Neutrophil (primary cell): ENCODE data around the gene ST7.

Experiments
- H3K27ac ChIP-seq: fragments of 200-600 bp; sonication (generic); 2 replicates; pipeline ENCODE4 v1.5.1; 2016; ENCODE audit warnings: mild to moderate bottlenecking, moderate library complexity
- H3K27me3 ChIP-seq: fragments of 200-600 bp; sonication (generic); 2 replicates; pipeline ENCODE4 v1.6.0; 2016; ENCODE audit warnings: mild to moderate bottlenecking
- H3K36me3 ChIP-seq: fragments of 200-600 bp; sonication (generic); 2 replicates; pipeline ENCODE4 v1.5.1; 2017
- H3K4me1 ChIP-seq, 2 experiments: fragments of 200-600 bp in 1 of 2; sonication (generic) in 1 of 2; 1 replicate in 1 of 2; 2 replicates in 1 of 2; pipeline versions ENCODE4 v1.5.1 to v1.6.1; 2013 to 2016; ENCODE audit warnings: low read depth in 1 of 2, low read length in 1 of 2, mild to moderate bottlenecking in 1 of 2, moderate library complexity in 1 of 2; ENCODE audit not compliant: control insufficient read depth in 1 of 2, insufficient read depth in 1 of 2
- H3K4me3 ChIP-seq, 2 experiments: fragments of 200-600 bp in 1 of 2; sonication (generic) in 1 of 2; 1 replicate in 1 of 2; 2 replicates in 1 of 2; pipeline ENCODE4 v1.5.1; 2013 to 2016; ENCODE audit warnings: low read depth in 1 of 2, low read length in 1 of 2, mild to moderate bottlenecking in 1 of 2, moderate library complexity in 1 of 2
- H3K9me3 ChIP-seq: fragments of 200-600 bp; sonication (generic); 2 replicates; pipeline ENCODE4 v1.5.1; 2016
- CTCF ChIP-seq: fragments of 200-600 bp; sonication (generic); IDR thresholded peaks from 2 replicates; pipeline ENCODE4 v1.5.1; 2016; ENCODE audit warnings: antibody characterized with exemption

ST7 gene

GRCh38 chr7:117077658-117078057 lies 124.4 kb downstream of the ST7 start:
- Histone ChIP-seq H3K4me1 (peaks cover 0 to 4% of the 10 kb centered on the region in 2 experiments), H3K27ac (no peak overlapping the region)
- no peak for TF ChIP-seq CTCF

GRCh38 chr7:117082647-117083046 lies 129.3 kb downstream of the ST7 start:
- Histone ChIP-seq H3K4me1 (no peaks in the 10 kb centered on the region), H3K36me3 (no peaks in the 10 kb centered on the region), H3K4me3 (no peak overlapping the region), H3K9me3 (no peaks in the 10 kb centered on the region), H3K27ac (no peak overlapping the region), H3K27me3 (no peaks in the 10 kb centered on the region)
- no peak for TF ChIP-seq CTCF

More at GRCh38 chr7:117077658-117078057, 124.4 kb downstream of the ST7 start:
- H3K9me3 ChIP-seq: no peaks in the 10 kb centered on the region
- H3K36me3 ChIP-seq: no peaks in the 10 kb centered on the region
- H3K4me3 ChIP-seq: no peak overlapping the region
- H3K27me3 ChIP-seq: no peaks in the 10 kb centered on the region

GRCh38 chr7:117083648-117084047 lies 130.3 kb downstream of the ST7 start:
- H3K27ac ChIP-seq: no peak overlapping the region
- H3K4me1 ChIP-seq: no peaks in the 10 kb centered on the region
- no peaks in the 10 kb centered on the region for H3K9me3 ChIP-seq
- no peak overlapping the region for H3K4me3 ChIP-seq
- no peak for TF ChIP-seq CTCF
- no peaks in the 10 kb centered on the region for H3K27me3 ChIP-seq
- no peaks in the 10 kb centered on the region for H3K36me3 ChIP-seq

- H3K9me3 ChIP-seq: no peaks in the 10 kb centered on the region
- H3K36me3 ChIP-seq: no peaks in the 10 kb centered on the region
- no peak overlapping the region for H3K27ac ChIP-seq
- H3K4me3 ChIP-seq: no peak overlapping the region
- no peaks in the 10 kb centered on the region for H3K4me1 ChIP-seq
- no peaks in the 10 kb centered on the region for H3K27me3 ChIP-seq
- TF ChIP-seq CTCF: no peak
Measured at GRCh38 chr7:117084286-117084685, 131.0 kb downstream of the ST7 start.

GRCh38 chr7:117085275-117085674 lies 132.0 kb downstream of the ST7 start:
- no peak for TF ChIP-seq CTCF
- Histone ChIP-seq H3K36me3 (no peaks in the 10 kb centered on the region), H3K27me3 (no peaks in the 10 kb centered on the region), H3K4me3 (no peak overlapping the region), H3K9me3 (no peaks in the 10 kb centered on the region), H3K27ac (no peak overlapping the region), H3K4me1 (no peaks in the 10 kb centered on the region)
